Astrocyte (in vitro differentiated cells and primary cell): Measurements from ENCODE around the gene TMEM92. TPM values are rescaled to one million over a fixed set of nuclear protein-coding genes. Genes with fewer than 3 reads are reported as not detected.
A peak's percentile ranks its signal among the peaks of the same experiment; 100 is the strongest.

Experiments used
- DNase-seq: peaks from one replicate; pipeline ENCODE4 v3.0.0-alpha.2; 2010; ENCODE audit warnings: low read depth
- FAIRE-seq: peaks from 2 replicates; lab custom pipeline; 2011; peaks lifted over from hg19 to GRCh38; lab: Jason Lieb, UNC
- H2AFZ ChIP-seq: 2 replicates; pipeline ENCODE4 v1.6.0; 2012; ENCODE audit warnings: low read depth, low read length, inconsistent platforms
- H3K27ac ChIP-seq: 2 replicates; pipeline ENCODE4 v1.5.1; 2011; ENCODE audit warnings: low read depth, low read length, inconsistent platforms
- H3K27me3 ChIP-seq: 2 replicates; pipeline ENCODE4 v1.6.0; 2011; ENCODE audit warnings: low read length, inconsistent platforms; ENCODE audit not compliant: insufficient read depth
- H3K36me3 ChIP-seq: 2 replicates; pipeline ENCODE4 v1.5.1; 2011; ENCODE audit warnings: low read length, inconsistent platforms; ENCODE audit not compliant: insufficient read depth
- H3K4me1 ChIP-seq: 2 replicates; pipeline ENCODE4 v1.5.1; 2011; ENCODE audit warnings: low read length, inconsistent platforms; ENCODE audit not compliant: insufficient read depth
- H3K4me2 ChIP-seq: 2 replicates; pipeline ENCODE4 v1.6.0; 2012; ENCODE audit warnings: low read length, inconsistent platforms
- H3K4me3 ChIP-seq: 2 replicates; pipeline ENCODE4 v1.5.1; 2011; ENCODE audit warnings: low read depth, mild to moderate bottlenecking, low read length, inconsistent platforms; ENCODE audit not compliant: insufficient read depth
- H3K79me2 ChIP-seq: 2 replicates; pipeline ENCODE4 v1.6.0; 2012; ENCODE audit warnings: mild to moderate bottlenecking, low read length, inconsistent platforms; ENCODE audit not compliant: insufficient read depth
- H3K9ac ChIP-seq: 2 replicates; pipeline ENCODE4 v1.6.0; 2012; ENCODE audit warnings: mild to moderate bottlenecking, low read length, inconsistent platforms
- H3K9me3 ChIP-seq: 2 replicates; pipeline ENCODE4 v1.5.1; 2012; ENCODE audit warnings: low read depth, mild to moderate bottlenecking, low read length, inconsistent platforms; ENCODE audit not compliant: insufficient read depth
- H4K20me1 ChIP-seq: 2 replicates; pipeline ENCODE4 v1.6.0; 2012; ENCODE audit warnings: low read length, inconsistent platforms; ENCODE audit not compliant: insufficient read depth
- H3K27ac Mint-ChIP-seq: one replicate; pipeline ENCODE4 v1.8.0; 2021; ENCODE audit warnings: mild to moderate bottlenecking, mixed read lengths; ENCODE audit not compliant: unreplicated experiment
- H3K27me3 Mint-ChIP-seq: one replicate; pipeline ENCODE4 v1.8.0; 2021; ENCODE audit warnings: low read depth, mixed read lengths; ENCODE audit not compliant: unreplicated experiment
- H3K36me3 Mint-ChIP-seq: one replicate; pipeline ENCODE4 v1.8.0; 2021; ENCODE audit warnings: low read depth, mixed read lengths; ENCODE audit not compliant: unreplicated experiment
- H3K4me1 Mint-ChIP-seq: one replicate; pipeline ENCODE4 v1.8.0; 2021; ENCODE audit warnings: low read depth, mixed read lengths; ENCODE audit not compliant: unreplicated experiment
- H3K4me3 Mint-ChIP-seq: one replicate; pipeline ENCODE4 v1.8.0; 2021; ENCODE audit warnings: mild to moderate bottlenecking, moderate library complexity, mixed read lengths; ENCODE audit not compliant: unreplicated experiment
- H3K9me3 Mint-ChIP-seq: one replicate; pipeline ENCODE4 v1.8.0; 2021; ENCODE audit warnings: mild to moderate bottlenecking, mixed read lengths; ENCODE audit not compliant: unreplicated experiment
- CTCF ChIP-seq: IDR thresholded peaks from 2 replicates; pipeline ENCODE4 v1.5.1; 2011; ENCODE audit warnings: low read depth, mild to moderate bottlenecking, inconsistent platforms, low read length, moderate library complexity; ENCODE audit not compliant: insufficient read depth
- EZH2 ChIP-seq: IDR thresholded peaks from 2 replicates; pipeline ENCODE4 v1.6.1; 2012; ENCODE audit warnings: mild to moderate bottlenecking, low read length, inconsistent platforms; ENCODE audit not compliant: insufficient read depth
- total RNA-seq: library from RNA; stranded (reverse); gene quantifications from 2 replicates; pipeline ENCODE4 v1.2.1, GENCODE V29; 2021

Gene TMEM92
- total RNA-seq, 1 donor from 2014 or later, result 18.3 TPM

DNA sequence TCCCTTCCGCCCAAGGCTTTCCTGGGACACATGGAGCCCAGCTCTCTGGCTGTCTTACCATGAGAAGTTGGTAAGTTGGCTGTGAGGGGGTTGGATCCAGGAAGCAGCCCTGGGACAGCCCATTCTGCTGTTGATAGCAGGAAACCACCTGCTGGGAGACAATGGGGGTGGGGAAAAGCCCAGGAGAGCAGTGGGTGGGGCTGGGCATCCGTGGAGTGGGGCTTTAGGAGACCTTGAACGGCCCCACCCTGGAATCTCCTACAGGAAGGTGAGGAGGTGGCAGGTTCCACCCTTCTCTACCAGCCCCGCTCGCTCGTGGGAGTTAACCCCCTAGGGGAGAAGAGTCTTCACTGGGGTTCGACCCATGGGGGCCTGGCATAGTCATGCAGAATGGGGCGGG, 5.8 kb downstream of the TMEM92 start:
- Histone ChIP-seq H3K36me3 (peaks cover 12% of the 10 kb centered on the region), H3K79me2 (no peaks in the 10 kb centered on the region), H3K9me3 (peaks cover 3% of the 10 kb centered on the region), H3K4me1 (peaks cover 21% of the 10 kb centered on the region), H2AFZ (no peak overlapping the region), H3K4me3 (no peak overlapping the region), H4K20me1 (no peaks in the 10 kb centered on the region), H3K9ac (no peak overlapping the region), H3K4me2 (peak overlapping the region; percentile 28), H3K27me3 (no peaks in the 10 kb centered on the region), H3K27ac (no peak overlapping the region)
- peaks cover 27% of the 10 kb centered on the region for H3K4me1 Mint-ChIP-seq
- H3K27ac Mint-ChIP-seq, result no peak overlapping the region
- peaks cover 7% of the 10 kb centered on the region for H3K9me3 Mint-ChIP-seq
- FAIRE-seq (no peak), DNase-seq (no peak)
- peaks cover 33% of the 10 kb centered on the region for H3K36me3 Mint-ChIP-seq
- H3K27me3 Mint-ChIP-seq, result no peaks in the 10 kb centered on the region
- H3K4me3 Mint-ChIP-seq, result no peak overlapping the region
- no peak for TF ChIP-seq EZH2
- TF ChIP-seq CTCF, result no peak

GRCh38 chr17:50280801-50281441, 6.7 kb downstream of the TMEM92 start:
- Histone ChIP-seq H3K79me2 (no peaks in the 10 kb centered on the region), H3K4me2 (no peak overlapping the region), H4K20me1 (no peaks in the 10 kb centered on the region), H3K27ac (no peak overlapping the region), H2AFZ (no peak overlapping the region), H3K9me3 (peaks cover 3% of the 10 kb centered on the region), H3K4me3 (no peak overlapping the region), H3K4me1 (peaks cover 21% of the 10 kb centered on the region), H3K27me3 (no peaks in the 10 kb centered on the region), H3K9ac (no peak overlapping the region), H3K36me3 (peaks cover 12% of the 10 kb centered on the region)
- Mint-ChIP-seq H3K27me3 (no peaks in the 10 kb centered on the region), H3K4me3 (no peak overlapping the region), H3K36me3 (peaks cover 36% of the 10 kb centered on the region), H3K9me3 (peaks cover 7% of the 10 kb centered on the region), H3K4me1 (peaks cover 25% of the 10 kb centered on the region), H3K27ac (no peak overlapping the region)
- no peak for TF ChIP-seq CTCF
- no peak for TF ChIP-seq EZH2
- no peak for FAIRE-seq
- no peak for DNase-seq

DNA sequence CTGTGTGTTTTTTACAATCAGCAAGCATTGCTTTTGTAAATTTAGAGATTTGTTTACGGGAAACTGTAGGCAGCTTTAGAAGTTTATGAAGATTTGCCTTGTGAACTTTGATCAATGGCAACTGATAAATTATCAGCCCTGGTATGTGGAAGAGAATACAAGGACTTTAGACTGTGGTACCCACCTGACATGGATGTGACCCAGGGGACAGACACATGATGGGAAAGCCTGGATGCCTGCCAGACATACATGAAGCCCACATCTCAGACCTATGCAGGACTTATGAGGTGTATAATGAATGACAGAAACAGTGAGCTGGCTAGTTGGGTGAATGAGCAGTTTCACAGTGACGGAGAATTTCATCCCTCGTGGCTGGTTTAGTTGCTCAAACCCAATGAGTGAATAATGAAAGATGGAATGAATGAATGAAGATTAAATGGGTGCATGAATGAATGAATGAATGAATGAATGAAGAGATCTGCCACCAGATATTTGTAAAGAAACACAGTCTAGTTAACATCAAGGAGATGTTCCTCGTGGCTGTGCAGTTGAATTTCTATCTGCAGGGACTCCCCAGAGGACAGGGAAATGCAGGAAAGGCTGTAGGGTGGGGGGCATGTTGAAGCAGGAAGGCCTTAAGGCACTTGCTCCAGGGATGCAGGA, 7.6 kb downstream of the TMEM92 start:
- Mint-ChIP-seq H3K36me3 (peaks cover 38% of the 10 kb centered on the region), H3K4me3 (no peak overlapping the region), H3K27ac (no peak overlapping the region), H3K9me3 (peaks cover 7% of the 10 kb centered on the region), H3K27me3 (no peaks in the 10 kb centered on the region), H3K4me1 (peaks cover 25% of the 10 kb centered on the region)
- DNase-seq (no peak), FAIRE-seq (no peak)
- no peak overlapping the region for H3K9ac ChIP-seq
- H3K36me3 ChIP-seq, result peaks cover 12% of the 10 kb centered on the region
- H3K79me2 ChIP-seq, result peaks cover 1% of the 10 kb centered on the region
- H3K4me3 ChIP-seq, result no peak overlapping the region
- H3K27ac ChIP-seq, result no peak overlapping the region
- H3K4me2 ChIP-seq, result no peak overlapping the region
- H3K27me3 ChIP-seq, result no peaks in the 10 kb centered on the region
- H2AFZ ChIP-seq, result no peak overlapping the region
- H3K9me3 ChIP-seq, result peaks cover 3% of the 10 kb centered on the region
- TF ChIP-seq EZH2, result no peak
- TF ChIP-seq CTCF, result no peak
- peaks cover 14% of the 10 kb centered on the region for H3K4me1 ChIP-seq
- H4K20me1 ChIP-seq, result no peaks in the 10 kb centered on the region
